Measurements from ENCODE around the gene SPECC1.
A peak's percentile ranks its signal among the peaks of the same experiment; 100 is the strongest.
"Not testable (repeated sequence)": the region's sequence is repeated elsewhere in the genome, so short reads cannot be mapped to it uniquely, and the experiment has no call there.

The SPECC1 gene

GRCh38 chr17:20009302-20010098, at the start of gene SPECC1:
TSS of gene SPECC1 (plus strand) at chr17:20009359. CDS start at chr17:20096652, 87,293 bp downstream.
- DNase-seq: peak; percentile 85 to 91

GRCh38 chr17:19962954-19963353, 46.2 kb upstream of the SPECC1 start:
- not testable (repeated sequence) for DNase-seq

- no peak for DNase-seq
Measured at GRCh38 chr17:19973156-19973555, 36.0 kb upstream of the SPECC1 start.

GRCh38 chr17:19975601-19976000, 33.6 kb upstream of the SPECC1 start:
- DNase-seq: no peak

GRCh38 chr17:19977293-19978208, 31.6 kb upstream of the SPECC1 start, which contains the start of gene AKAP10:
TSS of gene AKAP10 (minus strand) at chr17:19977828. CDS start at chr17:19977679, 149 bp downstream.
- DNase-seq: peak; percentile 88 to 93

GRCh38 chr17:19978209-19978802, 30.9 kb upstream of the SPECC1 start:
- peak; percentile 23 to 36 for DNase-seq

- DNase-seq: no peak
Measured at GRCh38 chr17:19978805-19979211, 30.4 kb upstream of the SPECC1 start.

GRCh38 chr17:19979917-19980770, 29.0 kb upstream of the SPECC1 start:
- DNase-seq: peak in 1 of 2 donors; percentile 4

GRCh38 chr17:19986941-19987861, 22.0 kb upstream of the SPECC1 start:
- DNase-seq: no peak

- DNase-seq: no peak
Measured at GRCh38 chr17:19987897-19988296, 21.3 kb upstream of the SPECC1 start.

- no peak for DNase-seq
Measured at GRCh38 chr17:19991252-19991885, 17.8 kb upstream of the SPECC1 start.

GRCh38 chr17:19992803-19993713, 16.1 kb upstream of the SPECC1 start:
- DNase-seq: peak; percentile 71 to 83

GRCh38 chr17:19996086-19996485, 13.1 kb upstream of the SPECC1 start:
- DNase-seq: no peak

GRCh38 chr17:19996502-19996901, 12.7 kb upstream of the SPECC1 start:
- no peak for DNase-seq

GRCh38 chr17:20008242-20009051, 712 bp upstream of the SPECC1 start:
- no peak for DNase-seq

- DNase-seq: no peak
Measured at GRCh38 chr17:20009052-20009301, 182 bp upstream of the SPECC1 start.

- peak in 1 of 2 donors; percentile 23 for DNase-seq
Measured at GRCh38 chr17:20010099-20010863, 1.1 kb downstream of the SPECC1 start.

- DNase-seq: no peak
Measured at GRCh38 chr17:20010936-20011335, 1.8 kb downstream of the SPECC1 start.

All from CD4-positive, alpha-beta T cell treated with Interferon alpha-2 for 1 hour (primary cell).